ENCODE results near the gene MPEG1.

DNA sequence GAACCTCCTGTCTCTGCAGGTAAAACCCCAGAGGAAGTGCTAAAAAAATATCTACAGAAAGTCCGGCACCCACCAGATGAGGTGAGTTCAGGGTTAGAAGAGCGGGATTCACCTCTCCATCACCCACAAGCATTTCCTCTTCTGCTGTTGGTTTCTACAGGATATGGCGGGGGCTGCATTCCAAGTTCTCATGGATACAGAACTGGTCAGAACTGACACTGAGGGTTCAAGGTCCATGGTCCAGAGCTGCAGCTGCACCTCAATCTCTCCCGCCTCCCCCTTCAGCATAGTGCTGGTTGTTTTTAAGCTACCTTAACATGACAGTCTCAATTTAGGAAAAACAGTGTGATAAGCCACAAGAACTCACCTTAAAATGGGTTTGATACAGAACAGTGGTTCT is 21.6 kb downstream of the MPEG1 start:
- TF ChIP-seq, protein P1, sequence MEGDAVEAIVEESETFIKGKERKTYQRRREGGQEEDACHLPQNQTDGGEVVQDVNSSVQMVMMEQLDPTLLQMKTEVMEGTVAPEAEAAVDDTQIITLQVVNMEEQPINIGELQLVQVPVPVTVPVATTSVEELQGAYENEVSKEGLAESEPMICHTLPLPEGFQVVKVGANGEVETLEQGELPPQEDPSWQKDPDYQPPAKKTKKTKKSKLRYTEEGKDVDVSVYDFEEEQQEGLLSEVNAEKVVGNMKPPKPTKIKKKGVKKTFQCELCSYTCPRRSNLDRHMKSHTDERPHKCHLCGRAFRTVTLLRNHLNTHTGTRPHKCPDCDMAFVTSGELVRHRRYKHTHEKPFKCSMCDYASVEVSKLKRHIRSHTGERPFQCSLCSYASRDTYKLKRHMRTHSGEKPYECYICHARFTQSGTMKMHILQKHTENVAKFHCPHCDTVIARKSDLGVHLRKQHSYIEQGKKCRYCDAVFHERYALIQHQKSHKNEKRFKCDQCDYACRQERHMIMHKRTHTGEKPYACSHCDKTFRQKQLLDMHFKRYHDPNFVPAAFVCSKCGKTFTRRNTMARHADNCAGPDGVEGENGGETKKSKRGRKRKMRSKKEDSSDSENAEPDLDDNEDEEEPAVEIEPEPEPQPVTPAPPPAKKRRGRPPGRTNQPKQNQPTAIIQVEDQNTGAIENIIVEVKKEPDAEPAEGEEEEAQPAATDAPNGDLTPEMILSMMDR (IDR thresholded peaks at IDR 0.05) = no peak
- no peak for TF ChIP-seq POLR2A (IDR thresholded peaks at IDR 0.05)
